LoVo (cell line): Measurements from ENCODE around the gene UTP14C.
"Not testable (repeated sequence)": the region's sequence is repeated elsewhere in the genome, so short reads cannot be mapped to it uniquely, and the experiment has no call there.

Source experiments
- DNase-seq: peaks from one replicate; pipeline ENCODE4 v3.0.0-alpha.2; 2016; ENCODE audit warnings: low spot score

The UTP14C gene

GRCh38 chr13:52043675-52044074 is 19.2 kb downstream of the UTP14C start:
- no peak for DNase-seq

DNA sequence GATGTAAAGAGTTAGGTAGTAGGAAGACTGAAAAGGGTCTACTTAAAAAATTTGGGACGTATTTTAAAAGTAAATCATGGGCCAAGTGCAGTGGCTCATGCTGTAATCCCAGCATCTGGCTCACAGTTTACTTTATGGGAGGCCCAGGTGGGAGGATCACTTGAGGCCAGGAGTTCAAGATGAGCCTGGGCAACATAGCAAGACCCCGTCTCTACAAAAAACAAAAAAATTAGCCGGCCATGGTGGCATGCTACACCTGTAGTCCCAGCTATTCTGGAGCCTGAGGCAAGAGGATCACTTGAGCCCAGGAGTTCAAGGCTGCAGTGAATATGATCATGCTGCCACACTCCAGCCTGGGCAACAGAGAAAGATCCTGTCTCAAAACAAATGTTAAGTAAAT is 23.0 kb downstream of the UTP14C start:
- no peak for DNase-seq

DNA sequence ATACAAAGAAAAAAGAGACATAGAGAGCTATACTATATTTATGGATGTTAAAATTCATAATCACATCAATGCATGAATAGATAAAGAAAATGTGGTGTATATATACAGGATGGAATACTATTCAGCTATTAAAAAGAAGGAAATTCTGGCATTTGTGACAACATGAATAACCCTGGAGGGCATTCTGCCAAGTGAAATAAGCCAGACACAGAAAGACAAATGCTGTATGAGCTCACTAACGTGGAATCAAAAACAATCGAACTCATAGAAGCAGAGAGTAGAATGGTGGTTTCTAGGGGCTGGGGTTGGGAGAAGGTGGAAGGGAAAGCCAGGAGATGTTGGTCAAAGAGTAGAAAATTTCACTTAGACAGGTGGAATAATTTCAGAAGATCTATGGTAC is 24.0 kb downstream of the UTP14C start:
- no peak for DNase-seq

GRCh38 chr13:52051400-52051799 is 26.9 kb downstream of the UTP14C start:
- no peak for DNase-seq

GRCh38 chr13:52053460-52053859 is 29.0 kb downstream of the UTP14C start:
- DNase-seq, result no peak

DNA sequence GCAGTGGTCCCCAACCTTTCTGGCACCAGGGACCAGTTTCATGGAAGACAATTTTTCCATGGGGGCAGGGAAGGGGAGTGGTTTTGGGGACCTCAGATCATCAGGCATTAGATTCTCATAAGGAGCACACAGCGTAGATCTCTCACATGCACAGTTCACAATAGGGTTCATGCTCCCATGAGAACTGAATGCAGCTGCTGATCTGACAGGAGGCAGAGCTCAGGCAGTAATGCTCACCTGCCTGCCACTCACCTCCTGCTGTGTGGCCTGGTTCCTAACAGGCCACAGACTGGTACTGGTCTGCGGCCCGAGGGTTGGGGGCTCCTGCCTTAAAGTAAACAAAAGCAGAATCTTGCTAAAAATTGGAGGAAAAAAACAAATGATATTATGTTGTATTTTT is 36.6 kb downstream of the UTP14C start:
- DNase-seq, result not testable (repeated sequence)

DNA sequence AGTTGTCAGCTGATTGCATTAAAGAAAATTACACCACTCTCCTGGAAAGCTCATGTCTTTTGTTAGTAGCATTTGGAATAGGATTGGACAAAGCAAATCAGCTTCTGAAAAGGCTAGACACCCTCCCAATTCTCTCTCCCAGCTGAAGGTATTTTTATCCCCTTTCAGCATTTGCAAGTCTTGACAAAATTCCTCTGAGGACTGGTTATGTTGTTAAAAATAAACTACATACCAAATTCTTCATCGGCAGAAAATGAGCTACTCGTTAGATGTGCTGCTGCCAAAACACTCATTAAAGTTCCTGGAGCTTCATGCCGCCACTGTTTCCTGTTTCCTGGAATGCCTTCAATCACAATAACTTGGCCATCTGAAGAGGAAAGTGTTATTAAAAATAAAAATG is 37.1 kb downstream of the UTP14C start:
- no peak for DNase-seq

- no peak for DNase-seq
These were observed 42.7 kb downstream of the UTP14C start for GRCh38 chr13:52067237-52067636.

DNA sequence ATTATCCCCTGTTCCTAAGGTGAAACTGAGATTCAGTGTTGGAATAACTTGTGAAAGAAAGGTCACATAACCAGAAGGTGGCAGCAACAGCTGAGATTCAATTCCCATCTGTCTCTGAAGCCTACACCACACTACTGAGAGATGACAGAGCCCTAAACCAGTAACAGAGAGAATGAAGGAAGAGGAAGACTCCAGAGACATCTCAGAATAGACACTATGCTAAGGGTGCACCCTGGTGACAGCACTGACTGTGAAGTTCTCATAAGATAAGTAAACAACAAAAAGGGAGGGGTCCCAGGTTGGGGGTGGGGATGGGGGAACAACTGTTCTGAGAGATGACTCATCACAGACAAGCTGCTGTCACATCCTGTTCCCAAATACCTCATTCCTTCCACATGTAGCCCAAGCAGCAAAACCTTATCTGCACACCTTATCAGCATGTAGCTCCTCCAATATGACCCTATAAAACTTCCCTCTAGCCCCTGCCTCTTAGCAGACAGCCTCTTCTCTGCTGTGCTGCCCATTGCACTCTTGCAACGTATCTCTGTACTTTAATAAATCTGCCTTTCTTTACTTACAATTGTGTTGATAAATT is 46.5 kb downstream of the UTP14C start:
- no peak for DNase-seq
